ENCODE data around the gene WNT11.
"Not testable (repeated sequence)": the region's sequence is repeated elsewhere in the genome, so short reads cannot be mapped to it uniquely, and the experiment has no call there.

WNT11 gene

DNA sequence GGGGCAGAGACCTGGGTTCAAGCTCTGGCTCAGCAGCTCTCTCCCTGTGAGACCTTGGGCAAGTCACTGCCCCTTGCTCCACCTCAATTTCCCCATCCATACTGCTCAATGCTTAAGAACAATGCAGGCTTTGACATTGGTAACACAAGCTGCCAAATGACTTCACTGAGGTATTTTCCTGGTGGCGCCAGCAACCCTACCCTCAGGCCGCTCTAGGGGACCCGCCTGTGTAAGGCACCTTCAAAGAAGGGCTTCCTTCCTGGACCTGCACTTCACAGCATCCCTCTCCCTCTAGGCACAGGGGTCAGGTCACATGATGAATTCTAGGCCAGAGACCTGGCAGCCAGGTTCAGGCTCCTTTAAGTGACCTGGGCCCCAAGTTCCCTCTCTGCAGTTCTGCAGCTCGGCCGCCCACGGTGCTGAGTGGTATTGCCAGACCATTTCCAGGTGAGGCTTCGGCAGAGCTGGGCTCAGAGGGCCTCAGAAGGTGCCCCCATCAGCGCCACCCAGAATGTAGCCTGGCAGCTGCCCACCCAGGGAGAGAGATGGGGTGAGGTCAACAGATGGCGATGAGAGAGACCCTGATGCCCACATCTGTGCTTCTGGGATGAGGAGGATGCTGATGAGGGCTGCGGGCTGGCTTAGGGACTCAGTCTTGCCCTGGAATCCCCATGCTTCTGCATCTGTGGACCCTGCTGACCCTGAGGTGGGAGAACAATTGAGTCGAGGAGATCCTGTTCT lies 4.5 kb downstream of the WNT11 start:
- DNase-seq (ENCODE audit: low read depth), result no peak

DNA sequence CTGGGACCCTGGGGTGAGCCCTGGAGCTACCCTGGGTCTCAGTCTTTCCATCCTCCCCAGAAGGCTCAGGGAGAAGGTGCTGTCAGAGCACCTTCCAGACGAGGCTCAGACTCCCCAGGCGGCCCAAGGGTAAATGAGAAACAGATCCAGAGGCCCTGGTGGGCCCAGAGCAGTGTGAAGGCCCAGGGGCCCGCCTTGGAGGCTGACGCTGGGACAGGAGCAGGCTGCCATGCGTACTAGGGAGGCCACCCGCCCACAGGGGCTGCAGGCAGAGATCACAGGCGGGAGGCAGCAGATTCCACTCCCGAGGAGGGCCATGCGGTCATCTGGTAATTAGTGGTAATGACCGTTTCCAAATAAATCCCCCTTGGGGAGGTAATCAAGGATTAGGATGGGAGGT lies 5.2 kb downstream of the WNT11 start:
- DNase-seq (ENCODE audit: low read depth), result no peak

DNA sequence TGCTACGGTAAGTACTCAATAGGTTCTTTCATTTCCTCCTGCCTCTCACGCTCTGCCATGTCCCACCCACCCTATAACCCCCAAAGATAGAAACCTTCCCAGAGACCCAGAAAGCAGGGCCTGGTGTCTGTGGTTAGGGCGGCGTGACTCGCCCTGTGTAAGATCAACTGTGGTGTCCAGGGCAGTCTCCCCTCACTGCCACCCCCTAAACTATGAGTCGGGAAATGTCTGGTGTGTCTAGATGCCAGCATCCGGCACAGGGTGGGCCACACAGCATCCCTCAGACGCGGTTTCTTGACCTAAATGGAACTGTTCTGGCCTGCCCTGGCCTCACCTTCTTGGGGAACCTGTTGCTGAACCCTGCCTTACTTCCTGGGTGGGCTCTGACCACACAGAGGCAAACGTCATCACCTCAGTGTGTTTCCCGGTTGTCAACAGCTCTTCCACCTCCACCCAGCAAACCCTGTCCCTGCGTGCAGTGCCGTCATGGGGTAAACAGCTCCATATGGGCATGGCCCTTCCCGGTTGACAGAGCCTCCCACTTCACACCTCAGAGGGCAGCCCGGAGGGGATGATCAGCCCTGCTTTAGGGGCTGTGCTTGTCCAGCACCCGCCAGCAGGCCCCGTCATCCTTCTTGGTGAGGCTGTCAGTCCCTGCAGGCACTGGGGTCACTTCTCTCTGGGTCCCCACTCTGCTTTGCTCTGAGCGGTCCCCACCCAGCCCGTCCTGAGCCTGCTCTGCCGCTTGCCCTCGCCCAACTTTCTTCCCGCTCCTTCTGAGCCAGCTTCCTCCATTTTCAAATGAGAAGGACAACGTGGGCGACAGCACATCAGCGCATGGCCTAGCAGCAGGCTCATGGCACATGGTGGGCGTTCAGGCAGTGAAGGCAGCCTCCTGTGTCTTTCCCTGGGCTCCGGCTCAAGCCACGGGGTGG lies 6.0 kb downstream of the WNT11 start:
- DNase-seq (ENCODE audit: low read depth), result no peak

DNA sequence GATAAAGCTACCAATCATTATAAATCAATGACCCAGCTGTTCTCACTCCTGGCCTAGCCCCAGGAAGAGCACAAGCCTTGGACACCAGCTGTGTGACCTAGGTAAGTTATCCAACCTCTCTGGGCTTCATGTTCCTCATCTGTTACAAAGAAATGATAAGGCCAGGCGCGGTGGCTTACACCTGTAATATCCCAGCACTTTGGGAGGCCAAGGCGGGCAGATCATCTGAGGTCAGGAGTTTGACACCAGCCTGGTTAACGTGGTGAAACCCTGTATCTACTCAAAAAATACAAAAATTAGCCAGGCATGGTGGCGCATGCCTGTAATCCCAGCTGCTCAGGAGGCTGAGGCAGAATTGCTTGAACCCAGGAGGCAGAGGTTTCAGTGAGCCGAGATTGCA lies 7.6 kb downstream of the WNT11 start:
- not testable (repeated sequence) for DNase-seq (ENCODE audit: low read depth)

DNA sequence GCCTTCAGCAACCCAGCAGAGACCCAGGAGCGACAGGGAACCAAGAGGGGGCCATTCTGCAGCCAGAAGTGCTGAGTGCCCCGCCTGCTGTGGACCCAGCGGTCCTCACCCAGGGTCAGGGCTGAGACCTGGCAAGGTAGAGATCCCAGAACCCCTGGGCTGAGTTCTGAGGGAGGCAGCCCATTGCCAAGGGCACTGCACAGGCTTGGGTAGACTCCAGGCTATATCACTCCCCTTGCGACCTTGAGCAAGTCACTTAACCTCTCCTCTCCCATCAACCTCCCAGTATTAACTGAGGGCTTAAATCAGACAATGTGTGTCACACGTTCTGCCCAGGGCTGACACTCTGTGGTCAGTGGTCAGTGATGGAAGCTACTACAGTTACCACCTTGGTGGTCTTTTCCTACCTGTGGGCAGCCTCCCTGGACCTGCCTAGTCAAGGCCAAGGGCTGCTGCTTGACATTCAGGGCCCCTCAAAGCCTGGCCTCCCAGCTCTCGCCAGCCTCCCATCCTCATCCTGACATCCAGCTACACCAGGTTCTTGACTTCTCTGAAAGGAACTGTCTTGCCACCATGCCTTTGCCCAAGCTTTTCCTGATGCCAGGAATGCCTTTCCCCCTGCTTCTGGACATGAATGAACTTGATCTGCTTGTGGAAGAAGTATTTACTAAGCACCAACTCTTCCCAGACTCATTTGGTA lies 8.2 kb downstream of the WNT11 start:
- no peak for DNase-seq (ENCODE audit: low read depth)

DNA sequence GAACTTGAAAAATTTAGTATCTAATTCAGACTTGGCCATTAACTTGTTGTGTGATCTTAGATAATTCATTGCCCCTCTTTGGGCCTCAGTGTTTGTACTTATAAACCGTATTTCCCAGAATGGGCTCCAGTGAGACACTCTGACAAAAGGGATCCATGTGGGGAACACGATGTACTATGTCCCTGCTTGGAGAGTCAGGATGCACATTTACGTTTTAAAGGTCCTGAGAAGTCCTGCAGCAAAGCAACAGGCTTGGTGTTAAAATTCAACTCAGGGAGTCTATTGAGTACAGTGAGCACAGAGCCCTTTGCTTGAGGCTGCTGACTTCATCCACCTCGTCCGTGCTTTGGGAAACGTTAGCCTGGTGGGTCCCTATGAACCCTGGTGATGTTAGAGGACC lies 9.0 kb downstream of the WNT11 start:
- no peak for DNase-seq (ENCODE audit: low read depth)

DNA sequence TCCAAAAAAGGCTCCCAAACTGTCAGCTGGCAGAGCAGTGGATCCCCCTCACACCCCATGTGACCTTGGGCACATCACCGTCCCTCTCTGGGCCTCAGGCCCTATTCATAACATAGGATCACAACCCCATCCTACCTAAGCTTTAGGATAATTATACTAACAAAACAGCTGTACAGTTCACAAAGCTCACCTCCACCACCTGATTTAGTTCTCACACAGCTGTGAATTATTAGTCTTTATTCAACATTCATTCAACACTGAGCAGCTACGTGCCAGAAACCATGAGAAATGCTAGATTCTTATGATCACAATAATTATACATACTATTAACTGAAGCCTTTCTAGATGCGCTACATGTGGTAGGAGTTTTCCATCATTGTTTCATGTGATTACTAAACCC lies 9.5 kb downstream of the WNT11 start:
- DNase-seq (ENCODE audit: low read depth), result no peak

DNA sequence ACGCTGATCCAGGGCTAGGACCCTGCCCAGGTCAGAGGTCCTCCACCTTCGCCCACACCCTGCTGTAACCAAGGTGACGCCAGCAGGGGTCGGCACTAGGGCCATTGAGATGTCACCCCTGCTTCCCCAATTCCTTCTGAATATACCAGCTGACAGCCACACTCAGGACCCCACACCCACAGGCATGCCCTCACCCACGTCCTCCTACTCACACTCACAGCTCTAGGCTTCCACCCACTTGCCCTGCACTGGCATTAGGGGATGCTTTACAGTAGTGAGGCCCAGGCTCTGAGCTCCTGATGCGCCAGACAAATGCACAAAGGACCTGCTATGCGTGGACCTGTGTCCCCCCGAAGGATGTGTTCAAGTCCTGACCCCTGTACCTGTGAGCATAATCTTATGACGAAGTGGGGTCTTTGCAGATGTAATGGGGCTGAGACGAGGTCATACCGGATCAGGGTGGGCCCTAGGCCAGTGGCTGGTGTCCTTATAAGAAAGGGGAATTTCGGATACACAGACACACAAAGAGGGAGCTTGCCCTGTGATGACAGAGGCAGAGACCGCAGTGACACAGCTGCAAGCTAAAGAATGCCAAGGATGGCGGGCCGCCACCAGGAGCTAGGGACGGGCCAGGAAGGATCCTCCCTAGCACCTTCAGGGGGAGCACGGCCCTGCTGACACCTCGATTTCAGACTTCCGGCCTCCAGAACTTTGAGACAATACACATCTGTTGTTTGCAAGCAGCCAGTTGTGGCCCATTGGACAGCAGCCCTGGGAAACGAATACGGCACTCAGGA lies 11.2 kb downstream of the WNT11 start:
- no peak for DNase-seq (ENCODE audit: low read depth)

DNA sequence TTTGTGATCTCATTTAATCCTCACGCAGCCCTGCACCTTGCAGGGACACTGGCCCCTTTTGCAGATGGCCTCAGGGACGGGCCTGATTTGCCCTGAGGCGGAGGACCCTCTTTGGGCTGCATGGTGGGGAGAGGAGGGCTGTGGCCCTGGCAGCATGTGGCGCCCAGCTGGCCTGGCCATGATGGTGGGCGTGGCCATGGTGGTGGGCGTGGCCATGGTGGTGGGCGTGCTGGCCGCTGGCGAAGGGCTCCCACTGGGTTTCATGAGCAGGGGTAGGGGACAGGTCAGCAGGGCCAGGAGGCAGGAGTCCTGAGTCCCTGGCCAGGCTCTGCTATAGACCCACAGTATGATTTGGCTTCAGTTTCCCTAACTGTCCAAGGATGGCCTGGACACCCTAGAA lies 13.1 kb downstream of the WNT11 start:
- DNase-seq (ENCODE audit: low read depth), result no peak

DNA sequence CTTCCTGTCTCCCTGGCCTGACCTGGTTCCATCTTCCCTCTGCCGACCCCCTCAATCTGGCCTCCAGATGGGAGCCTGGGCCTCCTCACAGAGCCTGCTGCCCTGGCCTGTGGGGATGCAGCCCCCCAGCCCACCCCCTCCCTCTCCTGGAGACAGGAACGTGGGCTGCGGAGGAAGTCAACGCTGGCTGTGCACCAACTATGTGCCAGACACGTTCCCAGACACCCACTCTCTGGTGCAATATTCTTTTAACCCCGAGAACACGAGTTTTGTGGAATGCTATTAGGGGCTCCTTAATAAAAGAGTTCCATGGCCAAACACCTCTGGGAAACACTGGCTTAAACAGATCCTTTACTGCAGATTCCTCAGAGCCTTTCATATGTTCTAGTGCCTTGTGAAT lies 15.9 kb downstream of the WNT11 start:
- no peak for DNase-seq (ENCODE audit: low read depth)

DNA sequence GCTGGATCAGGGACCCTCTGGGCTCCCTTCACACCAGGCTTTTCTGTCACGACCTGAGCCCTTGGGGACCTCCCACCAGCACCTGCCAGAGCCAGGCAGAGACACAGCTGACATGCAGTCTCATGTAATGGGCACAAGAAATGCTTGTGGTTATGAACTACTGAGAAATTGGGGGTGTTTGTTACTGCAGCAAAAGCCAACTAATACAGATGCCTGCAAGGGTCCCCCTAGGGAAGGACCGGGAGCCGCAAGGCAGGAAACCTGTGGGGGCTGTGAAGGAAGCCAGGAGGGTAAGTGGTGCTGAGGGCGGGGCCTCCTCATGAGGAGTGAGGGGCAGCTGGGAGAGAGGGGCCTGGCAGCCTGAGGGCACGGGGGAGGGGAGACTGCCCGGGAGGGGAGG lies 16.6 kb downstream of the WNT11 start:
- no peak for DNase-seq (ENCODE audit: low read depth)

DNA sequence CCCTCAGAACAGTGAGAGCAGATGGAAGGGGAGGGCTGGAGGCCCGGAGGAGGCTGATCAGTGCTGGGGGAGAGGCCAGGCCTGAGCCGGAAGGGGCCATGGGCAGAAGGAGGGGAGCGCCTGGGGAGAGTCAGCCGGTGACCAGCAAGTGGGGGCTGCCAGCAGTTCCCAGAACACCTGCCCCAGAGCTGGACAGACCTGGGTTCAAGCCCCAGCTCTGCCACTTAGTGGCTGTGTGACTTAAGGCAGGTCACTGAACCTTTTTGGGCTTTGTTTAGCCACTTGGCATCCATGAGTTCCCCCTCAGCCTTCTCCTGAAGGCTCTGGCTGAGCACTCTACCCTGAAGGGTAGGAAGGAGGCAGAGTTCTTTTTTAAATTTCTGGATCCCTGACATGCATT lies 17.4 kb downstream of the WNT11 start:
- DNase-seq (ENCODE audit: low read depth), result no peak

DNA sequence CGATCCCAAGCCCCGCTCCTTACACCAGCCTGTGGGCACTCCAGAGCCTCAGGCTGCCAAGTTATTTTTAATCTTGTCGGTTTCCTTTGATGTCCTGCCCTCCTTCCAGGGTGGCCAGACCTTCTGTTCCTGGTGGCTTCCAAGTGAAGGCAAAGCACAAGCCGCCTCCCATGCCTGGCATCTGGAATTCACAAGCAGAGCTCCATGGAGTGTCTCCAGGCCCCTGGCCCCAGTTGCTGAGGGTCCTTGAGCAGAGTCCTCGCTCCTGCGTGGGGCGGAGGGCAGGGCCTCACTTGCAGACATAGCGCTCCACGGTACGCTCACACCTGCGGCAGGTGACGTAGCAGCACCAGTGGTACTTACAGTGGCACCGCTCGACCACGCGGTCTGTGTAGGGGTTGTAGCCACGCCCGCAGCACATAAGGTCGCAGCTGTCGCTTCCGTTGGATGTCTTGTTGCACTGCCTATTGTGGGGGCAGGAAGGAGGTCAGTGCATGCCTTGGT lies 19.5 kb downstream of the WNT11 start:
- no peak for DNase-seq (ENCODE audit: low read depth)

DNA sequence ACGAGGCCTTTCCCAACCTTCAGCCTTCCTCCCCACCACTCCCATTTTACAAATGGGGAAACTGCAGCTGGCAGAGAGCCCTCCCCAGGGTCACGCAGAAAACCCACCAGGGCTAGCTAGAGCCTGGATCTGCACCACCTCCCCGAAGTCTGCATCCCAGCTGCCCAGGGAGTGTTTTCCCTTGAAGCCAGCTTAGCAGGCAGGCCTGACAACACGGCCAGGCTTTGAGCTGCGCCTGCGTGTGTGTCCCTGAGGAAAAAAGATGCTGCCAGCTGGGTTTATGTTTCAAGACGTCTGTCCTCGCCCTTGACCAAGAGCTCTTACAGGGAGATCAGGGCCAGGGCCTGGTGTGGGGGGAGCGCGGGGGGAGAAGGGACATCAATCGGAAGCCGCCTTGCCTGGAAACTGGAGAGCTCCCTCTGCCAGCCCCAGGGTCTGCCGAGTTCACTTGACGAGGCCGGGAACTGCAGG lies 20.3 kb downstream of the WNT11 start:
- DNase-seq (ENCODE audit: low read depth), result no peak

DNA sequence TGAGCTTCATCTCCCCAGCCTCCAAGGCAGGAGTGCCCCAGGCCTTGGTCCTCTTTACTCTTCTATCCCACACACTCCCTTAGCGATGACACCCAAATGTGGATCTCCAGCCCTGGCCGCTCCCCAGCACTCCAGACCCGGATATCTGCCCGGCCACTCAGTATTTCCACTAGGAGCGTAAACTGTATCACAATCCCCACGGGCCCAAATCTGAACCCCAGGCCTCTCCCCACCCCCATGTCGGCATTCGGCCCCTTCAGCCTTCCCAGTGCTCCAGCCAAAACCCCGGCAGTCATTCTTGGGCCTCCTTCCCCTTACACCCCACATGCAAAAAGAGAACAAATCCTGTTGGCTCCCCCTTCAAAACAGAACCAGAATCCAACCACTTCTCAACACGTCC lies 20.8 kb downstream of the WNT11 start:
- no peak for DNase-seq (ENCODE audit: low read depth)

DNA sequence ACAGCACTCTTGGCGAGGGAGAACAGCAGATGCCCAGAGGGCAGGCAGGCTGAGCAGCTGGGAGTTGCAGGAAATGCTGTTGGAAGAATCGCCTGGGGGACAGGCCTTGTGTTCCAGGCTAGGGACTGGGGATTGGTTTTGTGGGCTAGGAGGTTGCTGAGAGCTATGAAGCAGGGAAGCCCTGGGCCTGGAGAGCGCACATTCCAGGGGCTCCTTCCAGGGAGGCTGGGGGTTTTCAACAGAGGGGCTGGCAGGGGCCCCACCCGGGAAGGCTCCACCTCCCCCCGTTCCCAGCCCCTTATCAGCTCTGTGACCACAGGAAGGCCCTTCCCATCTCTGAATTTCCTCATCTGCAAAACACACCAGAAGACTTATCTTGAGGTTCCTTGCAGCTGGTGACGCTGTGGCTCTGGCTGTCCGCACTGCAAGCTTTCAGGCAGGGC lies 21.7 kb downstream of the WNT11 start:
- no peak for DNase-seq (ENCODE audit: low read depth)

DNA sequence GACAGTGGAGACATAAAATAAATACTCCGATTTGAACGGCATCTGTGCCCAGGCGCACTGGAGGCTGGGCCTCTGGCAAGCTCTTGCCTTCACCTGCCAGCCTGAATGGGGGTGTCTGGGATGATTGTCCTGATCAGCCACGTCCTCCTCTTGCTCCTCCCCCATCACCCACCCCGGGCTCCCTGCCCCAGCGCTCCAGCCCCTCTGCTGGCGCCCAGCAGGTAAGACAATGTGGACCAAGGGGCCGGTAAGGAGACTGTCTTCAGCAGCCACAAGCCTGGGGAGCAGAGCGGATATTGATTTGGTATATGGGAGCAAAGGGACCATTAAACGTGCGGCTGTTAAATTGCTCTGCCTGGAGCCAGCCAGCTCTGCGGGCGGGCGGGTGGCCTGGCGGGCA lies 24.9 kb downstream of the WNT11 start:
- DNase-seq (ENCODE audit: low read depth), result no peak

DNA sequence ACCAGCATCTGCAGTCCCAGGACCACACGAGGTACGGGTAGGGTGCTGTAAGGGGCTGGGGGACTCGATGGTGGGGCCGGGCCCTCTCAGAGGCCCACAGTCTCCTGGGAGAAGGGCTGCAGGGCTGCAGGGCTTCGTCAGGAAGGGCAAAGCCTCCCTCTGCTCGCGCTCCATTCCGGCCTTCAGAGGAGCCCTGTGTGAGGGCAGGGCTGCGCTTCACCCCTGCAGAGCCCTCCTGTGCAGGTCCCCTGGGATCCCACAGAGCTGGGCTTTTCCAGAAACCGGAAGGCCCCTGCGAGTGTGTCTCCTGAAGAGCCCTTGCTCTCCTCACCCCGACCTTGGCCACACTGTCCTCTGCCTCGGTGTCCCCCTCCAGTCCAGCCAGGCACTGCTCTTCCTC lies 27.2 kb downstream of the WNT11 start:
- DNase-seq (ENCODE audit: low read depth), result no peak

DNA sequence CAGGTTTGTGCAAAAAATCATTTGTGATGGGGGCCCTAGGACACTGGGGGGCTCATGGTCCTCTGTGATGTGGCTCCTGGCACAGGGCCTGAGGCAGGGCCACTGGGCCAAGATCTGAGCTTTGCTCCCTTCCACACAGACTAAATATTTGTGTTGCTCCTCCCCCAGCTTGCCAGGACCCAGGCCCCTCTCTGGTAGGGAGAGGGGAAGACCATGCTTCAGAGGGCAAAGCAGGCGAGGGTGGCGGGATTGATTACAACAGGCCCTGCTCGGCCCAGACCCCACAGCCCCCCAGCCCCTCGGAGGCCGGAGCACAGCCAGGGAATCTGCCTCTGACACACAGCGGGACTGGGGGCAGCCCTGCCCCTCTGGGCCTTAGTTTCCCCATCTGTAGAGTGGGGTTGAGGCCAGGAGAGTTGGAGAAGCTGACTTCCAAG lies 29.0 kb downstream of the WNT11 start:
- no peak for DNase-seq (ENCODE audit: low read depth)

DNA sequence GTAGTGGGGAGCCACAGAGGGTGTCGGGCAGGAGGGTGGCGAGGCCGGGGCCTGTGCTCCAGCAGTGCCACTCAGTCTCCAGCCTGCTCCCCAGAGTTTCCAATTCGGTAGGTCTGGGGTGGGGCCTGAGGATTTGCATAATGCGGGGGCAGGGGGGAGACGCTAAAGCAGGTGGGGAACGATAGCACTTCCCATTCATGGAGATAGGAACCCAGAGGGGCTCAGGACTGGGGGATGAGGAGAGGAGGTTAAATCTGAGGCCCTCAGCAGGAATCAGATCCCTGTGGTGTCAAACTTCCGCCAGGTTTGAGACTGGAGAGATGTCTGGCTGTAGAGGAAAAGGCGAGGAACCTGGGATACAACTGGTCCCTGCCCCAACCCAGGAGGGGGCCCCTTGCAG lies 29.8 kb downstream of the WNT11 start:
- no peak for DNase-seq (ENCODE audit: low read depth)

DNA sequence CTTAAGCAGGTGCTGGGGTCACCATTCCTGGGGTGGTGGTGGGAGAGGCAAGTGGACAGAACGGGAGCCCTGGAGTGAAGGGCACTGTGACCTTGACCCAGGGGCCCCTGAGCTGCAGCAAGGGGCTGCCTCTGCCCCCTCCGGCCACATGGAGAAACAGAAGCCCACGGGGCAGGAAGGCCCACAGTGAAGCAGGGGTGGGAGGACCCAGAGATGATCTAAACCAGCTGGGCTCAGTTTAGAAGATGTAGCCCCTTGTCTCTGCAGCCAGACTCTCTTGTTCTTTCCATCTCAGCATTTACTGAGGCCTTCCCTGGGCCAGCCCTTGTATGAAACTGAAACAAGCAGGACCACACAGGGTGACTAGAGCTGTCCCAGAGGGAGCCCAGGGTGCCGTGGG lies 30.5 kb downstream of the WNT11 start:
- DNase-seq (ENCODE audit: low read depth), result no peak

DNA sequence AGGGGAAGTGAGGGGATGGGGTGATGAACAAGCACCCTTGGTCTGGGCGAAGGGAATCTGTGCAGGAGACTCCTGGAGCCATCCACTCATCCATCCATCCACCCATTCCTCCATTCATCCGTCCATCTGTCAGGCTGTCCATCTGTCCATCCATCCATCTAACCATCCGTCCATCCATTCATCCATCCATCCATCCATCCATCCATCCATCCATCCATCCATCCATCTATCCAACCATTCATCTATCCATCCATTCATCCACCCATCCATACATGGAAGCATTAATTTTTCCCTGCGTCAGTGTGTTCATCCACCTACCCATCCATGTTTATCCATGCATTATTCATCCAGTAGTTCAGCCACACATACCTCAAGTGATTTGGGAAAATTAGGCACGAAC lies 32.0 kb downstream of the WNT11 start:
- DNase-seq (ENCODE audit: low read depth), result no peak

Measured in activated T-helper 1 cell treated with Interleukin-2 at 50 U/mL for 16 hours (primary cell).